GM23338 (cell line): ENCODE data around the gene ABCA13. TPM values are rescaled to one million over a fixed set of nuclear protein-coding genes. Genes with fewer than 3 reads are reported as not detected.

Source experiments
- ATAC-seq: fragments of 200-7000 bp; cut with Tn5 transposase; 3 replicates; pipeline ENCODE4 v1.9.1; 2020
- DNase-seq: peaks from one replicate; pipeline ENCODE4 v3.0.0-alpha.2; 2015; ENCODE audit warnings: low spot score
- H2AFZ ChIP-seq: fragments of 200-600 bp; sonication (generic); 2 replicates; pipeline ENCODE4 v1.8.0; 2016; ENCODE audit warnings: antibody characterized with exemption, mild to moderate bottlenecking, moderate library complexity
- H3F3A ChIP-seq: fragments of 200-600 bp; sonication (generic); replicated peaks from 2 replicates; pipeline ENCODE4 v1.8.0; 2017; ENCODE audit warnings: antibody characterized with exemption, mixed run types, low read depth
- H3K27ac ChIP-seq: fragments of 200-600 bp; sonication (generic); 2 replicates; pipeline ENCODE4 v1.6.1; 2016; ENCODE audit warnings: low read depth
- H3K27me3 ChIP-seq: fragments of 200-600 bp; sonication (generic); 2 replicates; pipeline ENCODE4 v1.8.0; 2016; ENCODE audit warnings: mild to moderate bottlenecking, mixed run types, moderate library complexity; ENCODE audit not compliant: insufficient read depth
- H3K36me3 ChIP-seq: fragments of 200-600 bp; sonication (generic); 2 replicates; pipeline ENCODE4 v1.8.0; 2016; ENCODE audit warnings: mild to moderate bottlenecking; ENCODE audit not compliant: insufficient read depth
- H3K4me1 ChIP-seq: fragments of 200-600 bp; sonication (generic); 2 replicates; pipeline ENCODE4 v1.8.0; 2016; ENCODE audit warnings: mild to moderate bottlenecking, moderate library complexity; ENCODE audit not compliant: insufficient read depth
- H3K4me2 ChIP-seq: fragments of 200-600 bp; sonication (generic); 2 replicates; pipeline ENCODE4 v1.7.1; 2017; ENCODE audit warnings: mixed run types
- H3K4me3 ChIP-seq: fragments of 200-600 bp; sonication (generic); 2 replicates; pipeline ENCODE4 v1.6.1; 2016; ENCODE audit warnings: mixed run types
- H3K79me2 ChIP-seq: fragments of 200-600 bp; sonication (generic); replicated peaks from 2 replicates; pipeline ENCODE4 v1.8.0; 2017; ENCODE audit warnings: mild to moderate bottlenecking; ENCODE audit not compliant: insufficient read depth
- H3K9me2 ChIP-seq: fragments of 200-600 bp; sonication (generic); 2 replicates; pipeline ENCODE4 v1.8.0; 2017; ENCODE audit not compliant: insufficient read depth
- H4K20me1 ChIP-seq: fragments of 200-600 bp; sonication (generic); replicated peaks from 2 replicates; pipeline ENCODE4 v1.8.0; 2017; ENCODE audit warnings: mild to moderate bottlenecking; ENCODE audit not compliant: insufficient read depth
- H3K27ac Mint-ChIP-seq: 2 replicates; pipeline ENCODE4 v1.8.0; 2020; ENCODE audit warnings: inconsistent platforms, mild to moderate bottlenecking, moderate library complexity, mixed read lengths
- H3K27me3 Mint-ChIP-seq: 3 replicates; pipeline ENCODE4 v1.8.0; 2022; ENCODE audit warnings: low read depth, mild to moderate bottlenecking, moderate library complexity, mixed read lengths, inconsistent platforms; ENCODE audit not compliant: insufficient read depth, poor library complexity
- H3K36me3 Mint-ChIP-seq: 3 replicates; pipeline ENCODE4 v1.8.0; 2021; ENCODE audit warnings: low read depth, mild to moderate bottlenecking, inconsistent platforms, moderate library complexity, mixed read lengths
- H3K4me1 Mint-ChIP-seq: 3 replicates; pipeline ENCODE4 v1.8.0; 2020; ENCODE audit warnings: mild to moderate bottlenecking, inconsistent platforms, mixed read lengths
- H3K4me3 Mint-ChIP-seq: 3 replicates; pipeline ENCODE4 v1.8.0; 2021; ENCODE audit warnings: moderate library complexity, mild to moderate bottlenecking, inconsistent platforms, mixed read lengths
- H3K9me3 Mint-ChIP-seq: 3 replicates; pipeline ENCODE4 v1.8.0; 2020; ENCODE audit warnings: moderate library complexity, mild to moderate bottlenecking, inconsistent platforms, mixed read lengths
- CREB1 ChIP-seq: fragments of 250-450 bp; sonication (Bioruptor Pico); IDR thresholded peaks from 2 replicates; pipeline ENCODE4 v1.5.0; 2020; ENCODE audit warnings: low read depth, mild to moderate bottlenecking, moderate library complexity
- EZH2 ChIP-seq: fragments of 200-600 bp; sonication (generic); IDR thresholded peaks from one replicate; pipeline ENCODE4 v1.8.0; 2017; ENCODE audit warnings: antibody characterized with exemption, mild to moderate bottlenecking, low read depth; ENCODE audit not compliant: unreplicated experiment
- JUNB ChIP-seq: IDR thresholded peaks from one replicate; pipeline ENCODE4 v1.6.1; 2016; ENCODE audit warnings: antibody characterized with exemption; ENCODE audit not compliant: unreplicated experiment
- NANOG ChIP-seq: IDR thresholded peaks from 2 replicates; pipeline ENCODE4 v1.6.1; 2016; ENCODE audit warnings: antibody characterized with exemption, borderline replicate concordance
- POLR2AphosphoS5 ChIP-seq: IDR thresholded peaks from 2 replicates; pipeline ENCODE4 v1.6.1; 2016; ENCODE audit warnings: antibody characterized with exemption, low read depth
- STAT1 ChIP-seq: IDR thresholded peaks from one replicate; pipeline ENCODE4 v1.6.1; 2016; ENCODE audit warnings: antibody characterized with exemption; ENCODE audit not compliant: unreplicated experiment
- ZNF331 ChIP-seq: fragments of 250-450 bp; sonication (Bioruptor Pico); IDR thresholded peaks from 2 replicates; pipeline ENCODE4 v1.5.0; 2020; ENCODE audit warnings: low read depth, mild to moderate bottlenecking, moderate library complexity
- ZNF462 ChIP-seq: fragments of 250-450 bp; sonication (Bioruptor Pico); IDR thresholded peaks from 2 replicates; pipeline ENCODE4 v1.5.0; 2020; ENCODE audit warnings: mild to moderate bottlenecking, moderate library complexity
- polyA plus RNA-seq: library from polyadenylated mRNA; unstranded; fragments of >200 nt; fragmentation: Nextera tagmentation; extraction: Ambion mirVana; gene quantifications from 2 replicates; pipeline ENCODE4 v1.2.1, GENCODE V29; 2016
- total RNA-seq: library from RNA; depleted of rRNA; stranded (reverse); fragments of >200 nt; shearing (Covaris generic); gene quantifications from 2 replicates; pipeline ENCODE4 v1.2.3, GENCODE V29; 2014
- TF ChIP-seq, protein P1 (sequence below), 2 experiments: fragments of 200-600 bp in 1 of 2; sonication (generic) in 1 of 2; conservative IDR thresholded peaks; 2 replicates each; pipeline versions ENCODE4 v1.5.1 to v1.6.1; 2016 to 2017; ENCODE audit warnings: antibody characterized with exemption in 2 of 2, low read depth in 2 of 2, mild to moderate bottlenecking in 2 of 2, moderate library complexity in 1 of 2

The ABCA13 gene
- total and polyA plus RNA-seq, 2 experiments from 2014 or later: 0.21 TPM; not detected in 1

DNA sequence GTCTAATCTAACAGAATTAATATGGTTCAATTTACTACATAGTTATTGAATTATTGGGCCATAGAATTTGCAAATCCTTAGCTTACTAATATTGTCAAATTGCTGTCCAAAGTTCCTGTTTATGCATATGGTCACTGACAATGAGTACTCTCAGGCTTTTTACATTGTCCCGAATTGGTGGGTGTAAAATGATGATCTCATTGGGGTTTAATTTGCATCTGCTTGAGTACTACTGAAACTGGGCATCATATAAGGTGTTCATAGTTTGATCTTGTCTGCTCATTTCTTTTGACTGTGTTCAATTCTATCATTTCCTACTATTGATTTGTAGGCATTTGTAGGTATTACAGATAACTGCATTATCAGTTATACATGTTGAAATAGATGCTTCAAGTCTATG, 12.7 kb downstream of the ABCA13 start:
- Histone ChIP-seq H3K9me2 (no peaks in the 10 kb centered on the region; the same call in 1 of the 2 replicates), H3K4me2 (peak overlapping the region; percentile 36; the same call in 1 of the 2 replicates)
- TF ChIP-seq ZNF331 (no peak), CREB1 (no peak), EZH2 (no peak), JUNB (no peak), NANOG (no peak), POLR2AphosphoS5 (no peak), STAT1 (no peak), ZNF462 (CRISPR knock-in tag) (no peak)
- TF ChIP-seq, protein P1, sequence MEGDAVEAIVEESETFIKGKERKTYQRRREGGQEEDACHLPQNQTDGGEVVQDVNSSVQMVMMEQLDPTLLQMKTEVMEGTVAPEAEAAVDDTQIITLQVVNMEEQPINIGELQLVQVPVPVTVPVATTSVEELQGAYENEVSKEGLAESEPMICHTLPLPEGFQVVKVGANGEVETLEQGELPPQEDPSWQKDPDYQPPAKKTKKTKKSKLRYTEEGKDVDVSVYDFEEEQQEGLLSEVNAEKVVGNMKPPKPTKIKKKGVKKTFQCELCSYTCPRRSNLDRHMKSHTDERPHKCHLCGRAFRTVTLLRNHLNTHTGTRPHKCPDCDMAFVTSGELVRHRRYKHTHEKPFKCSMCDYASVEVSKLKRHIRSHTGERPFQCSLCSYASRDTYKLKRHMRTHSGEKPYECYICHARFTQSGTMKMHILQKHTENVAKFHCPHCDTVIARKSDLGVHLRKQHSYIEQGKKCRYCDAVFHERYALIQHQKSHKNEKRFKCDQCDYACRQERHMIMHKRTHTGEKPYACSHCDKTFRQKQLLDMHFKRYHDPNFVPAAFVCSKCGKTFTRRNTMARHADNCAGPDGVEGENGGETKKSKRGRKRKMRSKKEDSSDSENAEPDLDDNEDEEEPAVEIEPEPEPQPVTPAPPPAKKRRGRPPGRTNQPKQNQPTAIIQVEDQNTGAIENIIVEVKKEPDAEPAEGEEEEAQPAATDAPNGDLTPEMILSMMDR (conservative IDR thresholded peaks at IDR 0.05; ENCODE audit: low read depth in 2 of 2): no peak

More for the DNA sequence above, 12.7 kb downstream of the ABCA13 start:
- no peak overlapping the region for H3K4me3 ChIP-seq
- Mint-ChIP-seq H3K4me3 (no peak overlapping the region), H3K9me3 (peaks cover 18% of the 10 kb centered on the region), H3K27ac (no peak overlapping the region), H3K36me3 (peaks cover 14% of the 10 kb centered on the region; the same call in 2 of the 3 replicates), H3K27me3 (peaks cover 9% of the 10 kb centered on the region), H3K4me1 (peaks cover 15% of the 10 kb centered on the region)
- no peaks in the 10 kb centered on the region for H3K36me3 ChIP-seq
- no peaks in the 10 kb centered on the region for H3K27me3 ChIP-seq
- H3K79me2 ChIP-seq: no peaks in the 10 kb centered on the region
- ATAC-seq: no peak
- H2AFZ ChIP-seq: no peak overlapping the region
- no peak for DNase-seq
- H3K4me1 ChIP-seq: peaks cover 16% of the 10 kb centered on the region
- H3F3A ChIP-seq: no peaks in the 10 kb centered on the region
- no peak overlapping the region for H3K27ac ChIP-seq
- H4K20me1 ChIP-seq: no peaks in the 10 kb centered on the region
